HTERT RPE-1 (cell line): ENCODE measurements around the gene RXFP1.

Experiments
- in situ Hi-C: fragments of 300-500 bp; cut with MboI; formaldehyde crosslinking; loops from 4 replicates; pipeline ENCODE4 v1.14.3; 2020; ENCODE audit warnings: low sequenced_read_pairs

The RXFP1 gene

GRCh38 chr4:158669310-158669709 is 147.6 kb downstream of the RXFP1 start:
- in situ Hi-C loops: no loop called here

GRCh38 chr4:158670975-158671664 is 149.4 kb downstream of the RXFP1 start:
- in situ Hi-C loops: no loop called here

GRCh38 chr4:158671665-158671914 is 149.9 kb downstream of the RXFP1 start, which contains the start of gene C4orf46:
TSS of gene C4orf46 (minus strand) at chr4:158671887. CDS start at chr4:158671801, 86 bp downstream.
- in situ Hi-C loops: no loop called here

GRCh38 chr4:158671915-158672806 is 150.5 kb downstream of the RXFP1 start, which contains the start of gene ETFDH:
TSS of gene ETFDH (plus strand) at chr4:158672296. CDS start at chr4:158672457, 161 bp downstream.
- in situ Hi-C loops: no loop called here

- in situ Hi-C loops: no loop called here
These were observed 152.0 kb downstream of the RXFP1 start for GRCh38 chr4:158673633-158674032.

GRCh38 chr4:158676076-158676475 is 154.4 kb downstream of the RXFP1 start:
- in situ Hi-C loops: no loop called here

- in situ Hi-C loops: no loop called here
These were observed 157.1 kb downstream of the RXFP1 start for GRCh38 chr4:158678767-158679166.

GRCh38 chr4:158681629-158682028 is 159.9 kb downstream of the RXFP1 start:
- in situ Hi-C loops: no loop called here

GRCh38 chr4:158682066-158682465 is 160.4 kb downstream of the RXFP1 start:
- in situ Hi-C loops: no loop called here

GRCh38 chr4:158688813-158689212 is 167.1 kb downstream of the RXFP1 start:
- in situ Hi-C loops: no loop called here
